ENCODE data around the gene MCTP1.
"Not testable (repeated sequence)": the region's sequence is repeated elsewhere in the genome, so short reads cannot be mapped to it uniquely, and the experiment has no call there.

MCTP1 gene

DNA sequence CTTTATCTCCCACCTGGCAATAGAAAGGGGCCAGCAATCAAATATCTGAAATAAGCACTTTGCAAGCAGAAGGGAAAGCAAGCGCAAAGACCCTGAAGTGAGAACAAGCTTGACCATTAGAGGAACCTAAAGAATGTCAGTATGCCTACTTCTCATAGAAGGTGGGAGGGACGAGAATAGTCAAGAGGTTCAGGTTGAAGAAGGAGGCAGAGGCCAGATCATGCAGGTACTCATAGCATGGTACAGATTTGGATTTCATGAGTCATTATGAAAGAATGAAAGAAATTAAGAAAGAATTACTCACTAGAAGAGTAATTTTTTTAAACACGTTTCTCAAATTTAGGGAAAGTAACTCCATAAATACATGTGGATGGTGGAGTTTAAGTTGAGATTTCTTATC lies 33.7 kb downstream of the MCTP1 start:
- DNase-seq: no peak

- DNase-seq: no peak
These were observed 40.4 kb downstream of the MCTP1 start for GRCh38 chr5:95244479-95244878.

GRCh38 chr5:95241635-95242034 lies 43.3 kb downstream of the MCTP1 start:
- DNase-seq: no peak

- no peak for DNase-seq
These were observed 43.7 kb downstream of the MCTP1 start for GRCh38 chr5:95241161-95241560.

- DNase-seq: no peak
These were observed 46.2 kb downstream of the MCTP1 start for GRCh38 chr5:95238560-95239325.

DNA sequence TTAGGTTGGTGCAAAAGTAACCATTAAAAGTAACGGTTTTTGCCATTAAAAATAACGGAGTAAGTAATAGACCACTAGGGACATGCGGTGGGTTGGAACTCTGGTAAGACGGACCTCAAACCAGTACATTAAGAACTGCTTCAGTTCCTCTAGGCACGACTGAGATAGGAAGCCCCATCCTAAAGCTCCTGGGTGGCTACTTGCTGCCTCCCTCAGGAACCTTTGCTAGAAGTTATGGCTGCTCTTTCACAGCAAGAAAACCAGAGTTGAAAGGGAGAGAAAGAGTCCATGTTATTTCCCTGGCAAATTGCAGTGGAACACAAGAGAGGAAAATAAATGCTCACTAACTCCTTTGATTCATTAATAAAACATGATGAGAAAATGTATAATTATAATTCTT lies 47.6 kb downstream of the MCTP1 start:
- no peak for DNase-seq

DNA sequence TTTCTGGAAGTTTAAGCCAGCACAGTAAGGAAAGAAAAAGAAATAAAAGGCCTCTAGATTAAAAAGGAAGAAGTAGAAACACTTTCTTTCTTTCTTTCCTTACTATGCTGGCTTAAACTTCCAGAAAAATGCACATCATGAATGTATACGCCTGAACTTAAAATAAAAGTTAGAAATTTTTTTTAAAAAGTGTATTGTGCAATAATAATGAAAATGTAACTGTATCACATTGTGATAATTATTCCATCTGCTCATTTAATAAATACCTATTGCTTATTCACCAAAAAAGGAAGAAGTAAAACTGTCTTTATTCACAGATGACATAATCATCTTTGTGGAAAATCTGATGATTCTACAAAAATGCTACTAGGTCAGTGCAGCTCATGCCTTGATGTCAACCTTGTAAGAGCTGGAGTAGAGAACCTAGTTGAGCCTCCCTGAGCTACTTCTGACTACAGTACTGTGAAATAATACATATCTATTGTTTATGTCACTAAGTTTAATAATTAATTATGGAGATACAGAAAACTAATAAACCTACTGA lies 49.4 kb downstream of the MCTP1 start:
- DNase-seq: no peak

- DNase-seq: no peak
These were observed 55.2 kb downstream of the MCTP1 start for GRCh38 chr5:95229646-95230045.

GRCh38 chr5:95224701-95225459 lies 60.0 kb downstream of the MCTP1 start:
- no peak for DNase-seq

DNA sequence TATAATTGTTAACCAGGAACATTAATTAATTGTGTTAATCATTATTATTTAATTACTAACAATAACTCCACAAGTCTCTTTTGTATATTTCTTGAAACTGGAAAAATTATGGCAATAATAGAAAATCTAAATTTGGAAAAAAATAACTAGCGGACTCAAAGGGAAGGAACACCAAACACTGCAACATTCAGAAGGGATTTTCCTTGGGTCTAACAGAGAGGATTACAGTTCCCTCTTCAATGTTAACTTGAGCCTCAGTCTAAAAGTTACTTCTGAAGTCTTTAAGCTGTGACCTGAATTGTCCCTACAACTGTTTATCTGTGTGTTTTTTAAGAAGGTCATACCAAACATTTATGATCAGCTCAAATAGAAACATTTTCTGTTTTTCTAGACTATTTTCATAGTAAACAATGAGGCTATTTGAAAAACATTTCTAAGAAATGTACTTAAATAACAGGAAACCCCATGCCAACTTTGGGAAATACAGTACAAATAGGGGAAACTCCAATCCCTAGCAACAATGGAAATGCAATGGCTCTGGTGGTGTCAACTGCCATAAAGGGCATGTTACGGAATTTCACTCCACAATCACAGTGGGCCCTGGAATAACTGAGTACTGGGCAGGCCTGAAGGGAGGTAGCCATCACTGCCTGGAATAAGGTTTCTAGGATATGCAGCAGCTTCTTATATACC lies 61.2 kb downstream of the MCTP1 start:
- no peak for DNase-seq

- DNase-seq: no peak
These were observed 62.1 kb downstream of the MCTP1 start for GRCh38 chr5:95222836-95223235.

GRCh38 chr5:95221234-95221633 lies 63.7 kb downstream of the MCTP1 start:
- no peak for DNase-seq

DNA sequence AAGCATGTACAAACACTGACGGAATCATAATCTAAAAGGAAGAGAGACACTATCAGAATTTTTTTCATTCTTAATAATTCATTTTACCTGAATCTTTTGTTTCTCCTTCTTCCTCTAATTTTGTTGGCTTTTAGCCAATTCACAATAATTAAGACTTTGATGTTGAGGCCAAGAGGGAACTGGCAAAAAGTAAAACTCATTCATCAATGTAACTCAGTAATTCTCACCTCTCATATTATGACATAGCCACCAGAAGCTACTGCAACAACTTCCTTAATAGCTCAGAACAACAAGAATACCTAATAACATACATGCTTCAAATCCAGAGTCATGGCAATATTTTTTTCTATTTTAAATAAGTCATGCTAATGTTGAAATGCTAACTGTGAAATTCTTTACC lies 64.5 kb downstream of the MCTP1 start:
- no peak for DNase-seq

DNA sequence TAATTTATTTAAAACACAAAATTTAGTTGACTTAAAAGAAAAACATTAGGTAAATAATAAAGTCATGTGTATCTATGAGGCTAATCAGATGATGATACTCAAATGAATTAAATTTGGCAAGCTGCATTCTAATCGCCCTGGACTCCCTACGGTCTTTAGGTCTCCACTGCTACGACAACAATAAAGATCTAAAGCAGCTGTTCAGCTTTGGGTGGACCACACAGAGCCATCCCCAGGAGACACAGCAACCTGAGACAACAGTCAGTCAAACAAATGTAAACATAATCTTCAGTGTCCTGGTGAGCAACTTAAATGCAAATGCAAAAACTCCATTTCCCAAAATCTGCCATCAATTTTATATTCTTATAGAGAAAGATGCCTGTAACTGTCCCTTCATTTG lies 65.5 kb downstream of the MCTP1 start:
- no peak for DNase-seq

DNA sequence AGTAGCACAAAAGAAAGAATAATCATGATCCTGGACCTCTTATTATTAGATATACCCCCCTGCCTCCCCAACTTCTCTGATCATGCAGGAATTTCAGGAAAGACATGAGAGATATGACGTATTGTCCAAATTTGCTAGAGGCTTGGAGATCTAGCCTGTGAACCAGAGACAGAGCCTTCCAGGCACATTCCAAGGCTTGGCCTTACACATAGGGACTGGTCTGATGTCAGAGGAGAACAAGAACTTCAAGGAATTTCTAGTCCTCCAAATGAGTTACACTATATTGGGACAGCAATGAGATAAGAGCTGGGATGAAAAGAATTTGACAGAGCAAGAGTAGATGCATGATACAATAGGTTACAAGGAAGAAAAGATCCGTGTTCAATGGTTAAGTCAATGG lies 67.0 kb downstream of the MCTP1 start:
- DNase-seq: no peak

DNA sequence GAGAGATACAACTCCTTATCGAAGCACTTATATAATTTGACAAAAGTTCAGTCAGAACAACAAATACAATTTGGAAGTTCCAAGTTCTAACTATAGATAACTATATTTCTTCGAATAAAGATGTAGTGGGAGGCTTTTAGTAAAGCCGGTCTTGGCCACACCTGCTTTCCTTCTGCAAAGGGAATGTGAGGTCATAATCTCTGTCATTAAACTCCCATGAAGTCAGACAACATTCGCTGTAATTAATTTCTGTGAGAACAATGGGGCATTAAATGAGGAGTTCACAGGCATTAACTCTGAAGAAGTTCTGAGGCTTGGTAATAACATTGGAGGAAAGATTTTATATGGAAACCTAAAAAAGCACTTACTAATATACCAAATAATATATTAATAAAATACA lies 67.5 kb downstream of the MCTP1 start:
- no peak for DNase-seq

- DNase-seq: no peak
These were observed 68.5 kb downstream of the MCTP1 start for GRCh38 chr5:95216136-95216955.

DNA sequence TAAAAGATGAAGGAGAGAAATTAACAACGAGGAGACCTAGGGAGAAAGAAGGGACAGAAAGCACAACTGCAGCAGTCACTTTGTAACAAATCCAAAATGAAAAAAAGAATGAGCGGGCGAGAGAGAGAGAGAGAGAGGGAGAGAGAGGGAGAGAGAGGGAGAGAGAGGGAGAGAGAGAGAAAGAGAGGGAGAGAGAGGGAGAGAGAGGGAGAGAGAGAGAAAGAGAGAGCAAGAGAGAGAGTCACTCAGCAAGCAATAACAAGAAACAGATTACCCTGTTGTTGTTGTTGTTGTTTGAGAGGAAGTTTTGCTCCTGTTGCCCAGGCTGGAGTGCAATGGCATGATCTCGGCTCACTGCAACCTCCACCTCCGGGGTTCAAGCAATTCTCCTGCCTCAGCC lies 77.1 kb downstream of the MCTP1 start:
- not testable (repeated sequence) for DNase-seq

- DNase-seq: no peak
These were observed 90.0 kb downstream of the MCTP1 start for GRCh38 chr5:95194856-95195255.

- no peak for DNase-seq
These were observed 93.6 kb downstream of the MCTP1 start for GRCh38 chr5:95191330-95191729.

- DNase-seq: no peak
These were observed 100.0 kb downstream of the MCTP1 start for GRCh38 chr5:95184924-95185323.

DNA sequence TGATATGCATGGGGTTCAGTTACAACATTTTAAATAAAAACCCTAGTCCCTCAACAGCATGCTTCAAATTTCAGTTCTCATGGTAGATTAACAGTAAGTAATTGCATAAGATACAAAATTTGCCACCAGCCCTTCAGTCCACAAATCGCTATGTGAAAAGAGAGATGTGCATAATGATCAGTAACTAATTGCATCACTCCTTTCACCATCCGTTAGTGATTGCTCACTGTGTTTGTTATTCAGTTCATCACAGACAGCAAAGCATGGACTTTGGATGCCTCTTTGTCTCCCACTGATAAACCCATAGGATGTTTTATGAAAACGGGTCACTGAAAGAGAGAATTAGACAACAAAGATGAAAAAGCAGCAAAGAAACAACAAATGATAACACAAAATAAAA lies 103.2 kb downstream of the MCTP1 start:
- DNase-seq: no peak

Data from activated CD4-positive, alpha-beta T cell treated with anti-CD3 and anti-CD28 coated beads for 48 hours (primary cell).